HL-60 (cell line): ENCODE results near the gene ADARB1.

Experiments
- GABPA ChIP-seq: IDR thresholded peaks from 2 replicates; pipeline ENCODE4 v1.6.1; 2012; ENCODE audit warnings: low read depth
- POLR2AphosphoS5 ChIP-seq: IDR thresholded peaks from 2 replicates; pipeline ENCODE4 v1.6.1; 2012; ENCODE audit warnings: low read depth
- SPI1 ChIP-seq: IDR thresholded peaks from 2 replicates; pipeline ENCODE4 v1.6.1; 2012; ENCODE audit warnings: low read depth, mild to moderate bottlenecking, borderline replicate concordance
- TF ChIP-seq, protein P1 (sequence below): IDR thresholded peaks from one replicate; pipeline ENCODE4 v1.5.1; 2011; ENCODE audit warnings: low read length, control low read depth, inconsistent platforms; ENCODE audit not compliant: insufficient read depth
- TF ChIP-seq, protein P2 (sequence below): IDR thresholded peaks from 2 replicates; pipeline ENCODE4 v1.6.1; 2012; ENCODE audit warnings: low read depth; ENCODE audit not compliant: insufficient replicate concordance

DNA sequence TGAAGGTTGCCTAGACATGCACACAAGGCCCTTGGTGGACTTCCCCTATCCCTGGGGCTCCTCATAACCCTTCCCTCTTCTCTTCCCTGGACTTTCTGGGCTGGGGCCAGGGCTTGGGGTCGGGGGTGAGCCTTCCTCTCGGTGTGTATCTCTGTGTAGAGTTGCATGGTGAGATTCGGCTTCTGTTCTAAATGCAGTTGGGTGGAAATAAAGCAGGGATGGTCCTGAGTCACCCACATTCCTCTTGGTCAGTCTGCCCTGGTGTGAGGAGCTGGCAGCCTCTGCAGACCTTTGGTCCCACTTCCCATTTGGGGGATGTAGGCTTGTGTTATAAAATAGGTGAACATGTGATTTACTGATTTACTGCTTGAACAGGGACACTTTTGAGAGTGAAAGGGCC lies 38.0 kb downstream of the ADARB1 start:
- TF ChIP-seq, protein P1, sequence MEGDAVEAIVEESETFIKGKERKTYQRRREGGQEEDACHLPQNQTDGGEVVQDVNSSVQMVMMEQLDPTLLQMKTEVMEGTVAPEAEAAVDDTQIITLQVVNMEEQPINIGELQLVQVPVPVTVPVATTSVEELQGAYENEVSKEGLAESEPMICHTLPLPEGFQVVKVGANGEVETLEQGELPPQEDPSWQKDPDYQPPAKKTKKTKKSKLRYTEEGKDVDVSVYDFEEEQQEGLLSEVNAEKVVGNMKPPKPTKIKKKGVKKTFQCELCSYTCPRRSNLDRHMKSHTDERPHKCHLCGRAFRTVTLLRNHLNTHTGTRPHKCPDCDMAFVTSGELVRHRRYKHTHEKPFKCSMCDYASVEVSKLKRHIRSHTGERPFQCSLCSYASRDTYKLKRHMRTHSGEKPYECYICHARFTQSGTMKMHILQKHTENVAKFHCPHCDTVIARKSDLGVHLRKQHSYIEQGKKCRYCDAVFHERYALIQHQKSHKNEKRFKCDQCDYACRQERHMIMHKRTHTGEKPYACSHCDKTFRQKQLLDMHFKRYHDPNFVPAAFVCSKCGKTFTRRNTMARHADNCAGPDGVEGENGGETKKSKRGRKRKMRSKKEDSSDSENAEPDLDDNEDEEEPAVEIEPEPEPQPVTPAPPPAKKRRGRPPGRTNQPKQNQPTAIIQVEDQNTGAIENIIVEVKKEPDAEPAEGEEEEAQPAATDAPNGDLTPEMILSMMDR = no peak
- TF ChIP-seq, protein P2, sequence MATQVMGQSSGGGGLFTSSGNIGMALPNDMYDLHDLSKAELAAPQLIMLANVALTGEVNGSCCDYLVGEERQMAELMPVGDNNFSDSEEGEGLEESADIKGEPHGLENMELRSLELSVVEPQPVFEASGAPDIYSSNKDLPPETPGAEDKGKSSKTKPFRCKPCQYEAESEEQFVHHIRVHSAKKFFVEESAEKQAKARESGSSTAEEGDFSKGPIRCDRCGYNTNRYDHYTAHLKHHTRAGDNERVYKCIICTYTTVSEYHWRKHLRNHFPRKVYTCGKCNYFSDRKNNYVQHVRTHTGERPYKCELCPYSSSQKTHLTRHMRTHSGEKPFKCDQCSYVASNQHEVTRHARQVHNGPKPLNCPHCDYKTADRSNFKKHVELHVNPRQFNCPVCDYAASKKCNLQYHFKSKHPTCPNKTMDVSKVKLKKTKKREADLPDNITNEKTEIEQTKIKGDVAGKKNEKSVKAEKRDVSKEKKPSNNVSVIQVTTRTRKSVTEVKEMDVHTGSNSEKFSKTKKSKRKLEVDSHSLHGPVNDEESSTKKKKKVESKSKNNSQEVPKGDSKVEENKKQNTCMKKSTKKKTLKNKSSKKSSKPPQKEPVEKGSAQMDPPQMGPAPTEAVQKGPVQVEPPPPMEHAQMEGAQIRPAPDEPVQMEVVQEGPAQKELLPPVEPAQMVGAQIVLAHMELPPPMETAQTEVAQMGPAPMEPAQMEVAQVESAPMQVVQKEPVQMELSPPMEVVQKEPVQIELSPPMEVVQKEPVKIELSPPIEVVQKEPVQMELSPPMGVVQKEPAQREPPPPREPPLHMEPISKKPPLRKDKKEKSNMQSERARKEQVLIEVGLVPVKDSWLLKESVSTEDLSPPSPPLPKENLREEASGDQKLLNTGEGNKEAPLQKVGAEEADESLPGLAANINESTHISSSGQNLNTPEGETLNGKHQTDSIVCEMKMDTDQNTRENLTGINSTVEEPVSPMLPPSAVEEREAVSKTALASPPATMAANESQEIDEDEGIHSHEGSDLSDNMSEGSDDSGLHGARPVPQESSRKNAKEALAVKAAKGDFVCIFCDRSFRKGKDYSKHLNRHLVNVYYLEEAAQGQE = no peak
- no peak for TF ChIP-seq GABPA
- no peak for TF ChIP-seq POLR2AphosphoS5
- no peak for TF ChIP-seq SPI1
